ENCODE results near the gene EPS8L2.
"Not testable (repeated sequence)": the region's sequence is repeated elsewhere in the genome, so short reads cannot be mapped to it uniquely, and the experiment has no call there.

Gene EPS8L2

GRCh38 chr11:726278-727220 lies 20.5 kb downstream of the EPS8L2 start:
- DNase-seq (ENCODE audit: low read depth), result no peak

GRCh38 chr11:727281-727701 lies 21.3 kb downstream of the EPS8L2 start:
- DNase-seq (ENCODE audit: low read depth), result no peak

GRCh38 chr11:727859-728748 lies 22.1 kb downstream of the EPS8L2 start:
- peak; percentile 69 for DNase-seq (ENCODE audit: low read depth)

GRCh38 chr11:728901-729491 lies 23.0 kb downstream of the EPS8L2 start:
- DNase-seq (ENCODE audit: low read depth), result no peak

GRCh38 chr11:729492-730074 lies 23.6 kb downstream of the EPS8L2 start:
- DNase-seq (ENCODE audit: low read depth), result no peak

GRCh38 chr11:733072-733471 lies 27.0 kb downstream of the EPS8L2 start:
- no peak for DNase-seq (ENCODE audit: low read depth)

GRCh38 chr11:734541-734940 lies 28.5 kb downstream of the EPS8L2 start:
- DNase-seq (ENCODE audit: low read depth), result not testable (repeated sequence)

- DNase-seq (ENCODE audit: low read depth), result no peak
Observed at GRCh38 chr11:737366-737765, 31.3 kb downstream of the EPS8L2 start.

GRCh38 chr11:737899-738298 lies 31.9 kb downstream of the EPS8L2 start:
- not testable (repeated sequence) for DNase-seq (ENCODE audit: low read depth)

GRCh38 chr11:742156-742546 lies 36.1 kb downstream of the EPS8L2 start:
- no peak for DNase-seq (ENCODE audit: low read depth)

- no peak for DNase-seq (ENCODE audit: low read depth)
Observed at GRCh38 chr11:742571-743201, 36.7 kb downstream of the EPS8L2 start.

- no peak for DNase-seq (ENCODE audit: low read depth)
Observed at GRCh38 chr11:745428-745827, 39.4 kb downstream of the EPS8L2 start.

GRCh38 chr11:746289-747157 lies 40.5 kb downstream of the EPS8L2 start:
- no peak for DNase-seq (ENCODE audit: low read depth)

GRCh38 chr11:747158-748006 lies 41.4 kb downstream of the EPS8L2 start, which contains the start of gene TALDO1:
Gene TALDO1 (plus strand): TSS chr11:747464. CDS start chr11:747482, 18 bp downstream.
- peak; percentile 83 for DNase-seq (ENCODE audit: low read depth)

GRCh38 chr11:748007-748359 lies 42.0 kb downstream of the EPS8L2 start:
- DNase-seq (ENCODE audit: low read depth), result no peak

GRCh38 chr11:749731-750130 lies 43.7 kb downstream of the EPS8L2 start:
- DNase-seq (ENCODE audit: low read depth), result no peak

GRCh38 chr11:760236-760635 lies 54.2 kb downstream of the EPS8L2 start:
- no peak for DNase-seq (ENCODE audit: low read depth)

- no peak for DNase-seq (ENCODE audit: low read depth)
Observed at GRCh38 chr11:761526-762108, 55.6 kb downstream of the EPS8L2 start.

GRCh38 chr11:762421-763072 lies 56.5 kb downstream of the EPS8L2 start:
- DNase-seq (ENCODE audit: low read depth), result no peak
